NOMO-1 treated with DMSO at 0.1 percent for 48 hours (cell line): Measurements from ENCODE around the gene VDR.

Source experiments
- DNase-seq: peaks from one replicate; lab custom pipeline; 2025; ENCODE audit not compliant: unreplicated experiment; lab: John Stamatoyannopoulos, UW

VDR gene

GRCh38 chr12:47931187-47931586 lies 26.4 kb upstream of the VDR start:
- DNase-seq, result no peak

DNA sequence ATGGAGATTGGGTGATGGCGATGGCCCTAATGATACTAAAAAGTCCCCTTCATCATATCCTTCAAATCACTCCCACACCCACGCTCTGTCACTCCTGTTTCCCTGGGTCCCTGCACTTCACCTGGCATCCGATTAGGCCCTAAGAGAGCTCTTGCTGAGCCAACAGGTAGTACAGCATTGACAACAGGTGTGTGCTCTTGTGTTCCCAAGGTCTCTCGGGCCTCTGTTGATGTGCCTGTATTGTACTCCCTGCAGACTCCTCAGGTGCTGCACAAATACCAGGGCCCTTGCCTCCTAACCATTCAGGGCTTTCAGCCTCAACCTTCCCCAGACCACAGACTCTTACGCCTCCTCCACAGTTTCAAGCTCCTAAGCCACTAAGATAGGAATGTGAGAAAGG lies 25.8 kb upstream of the VDR start:
- DNase-seq, result no peak

GRCh38 chr12:47927346-47927745 lies 22.6 kb upstream of the VDR start:
- no peak for DNase-seq

DNA sequence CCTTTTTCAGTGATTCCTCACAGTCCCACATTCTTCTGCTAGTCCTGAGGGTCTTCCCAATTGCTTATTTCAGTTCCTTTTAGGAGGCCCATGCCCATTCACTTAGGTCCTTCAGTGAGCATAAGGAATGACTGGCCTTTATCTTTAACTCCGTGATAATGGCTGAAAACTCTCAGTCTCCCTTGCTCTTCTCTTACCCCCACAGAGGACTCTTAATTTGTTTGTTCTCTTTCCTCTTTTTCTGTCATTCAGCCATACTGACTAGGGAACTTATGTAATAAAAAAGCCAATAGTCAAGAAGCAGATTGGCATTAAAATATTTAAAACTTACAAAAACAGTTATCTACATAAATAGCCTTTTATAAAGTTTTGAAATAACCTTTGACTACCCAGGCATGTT lies 17.1 kb upstream of the VDR start:
- no peak for DNase-seq

GRCh38 chr12:47920913-47921312 lies 16.1 kb upstream of the VDR start:
- no peak for DNase-seq

GRCh38 chr12:47913081-47913480 lies 8.3 kb upstream of the VDR start:
- no peak for DNase-seq

DNA sequence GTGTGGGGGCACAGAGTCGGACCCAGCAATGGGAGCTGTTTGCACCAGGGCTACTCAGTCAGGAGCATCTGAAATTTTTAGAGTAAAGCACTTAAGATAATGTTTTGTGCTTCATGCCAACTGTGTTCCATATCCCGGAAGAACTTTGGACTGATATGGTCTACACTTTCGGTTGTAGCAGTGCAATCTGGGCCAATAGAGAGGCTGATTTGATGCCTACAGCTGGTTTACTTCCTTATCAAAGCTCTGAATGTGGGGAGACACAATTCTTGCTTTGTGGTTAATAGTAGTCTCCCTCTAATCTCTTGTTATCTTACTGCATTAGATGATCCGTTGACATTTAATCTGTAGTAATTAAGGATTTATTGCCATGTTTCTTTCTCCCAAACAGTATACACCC lies 7.8 kb upstream of the VDR start:
- DNase-seq, result no peak

GRCh38 chr12:47910981-47911380 lies 6.2 kb upstream of the VDR start:
- DNase-seq, result no peak

DNA sequence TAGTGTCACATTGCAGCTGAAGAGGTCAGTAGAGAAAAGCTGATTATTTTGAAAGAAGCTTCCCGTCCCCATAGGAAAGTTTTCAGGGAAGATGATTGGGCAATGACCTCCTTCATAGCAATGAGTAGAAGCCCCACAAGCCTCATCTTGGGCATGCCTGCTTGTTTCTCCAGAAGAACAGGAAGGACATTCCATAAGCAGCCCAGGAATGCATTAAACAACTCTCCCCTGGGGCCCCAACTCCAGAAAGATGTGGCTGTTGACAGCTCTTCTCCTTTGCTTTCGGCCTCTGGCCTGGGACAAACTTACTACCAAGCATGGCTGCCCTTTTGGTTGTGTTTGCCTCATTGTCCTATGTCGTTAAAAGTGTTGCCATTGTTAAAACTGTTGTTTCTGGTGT lies 5.7 kb upstream of the VDR start:
- DNase-seq, result no peak

GRCh38 chr12:47909839-47910465 lies 5.2 kb upstream of the VDR start:
- DNase-seq, result no peak

DNA sequence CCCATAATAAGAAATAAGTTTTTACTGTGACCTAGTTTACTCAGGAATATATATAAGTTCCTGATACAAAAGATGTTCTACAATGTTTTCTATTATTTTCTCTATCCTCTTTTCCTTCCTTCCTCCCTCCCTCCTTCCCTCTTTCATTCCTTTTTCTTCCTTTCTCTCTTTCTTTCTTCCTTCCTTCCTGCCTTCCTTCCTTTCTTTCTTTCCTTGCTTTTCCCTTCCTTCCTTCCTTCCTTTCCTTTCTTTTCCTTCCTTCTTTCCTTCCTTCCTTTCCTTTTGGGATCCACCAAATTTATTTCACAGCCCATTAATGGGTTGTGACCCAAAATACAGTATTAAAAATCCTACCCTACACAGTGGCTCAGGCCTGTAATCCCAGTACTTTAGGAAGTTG lies 3.9 kb upstream of the VDR start:
- DNase-seq, result no peak

DNA sequence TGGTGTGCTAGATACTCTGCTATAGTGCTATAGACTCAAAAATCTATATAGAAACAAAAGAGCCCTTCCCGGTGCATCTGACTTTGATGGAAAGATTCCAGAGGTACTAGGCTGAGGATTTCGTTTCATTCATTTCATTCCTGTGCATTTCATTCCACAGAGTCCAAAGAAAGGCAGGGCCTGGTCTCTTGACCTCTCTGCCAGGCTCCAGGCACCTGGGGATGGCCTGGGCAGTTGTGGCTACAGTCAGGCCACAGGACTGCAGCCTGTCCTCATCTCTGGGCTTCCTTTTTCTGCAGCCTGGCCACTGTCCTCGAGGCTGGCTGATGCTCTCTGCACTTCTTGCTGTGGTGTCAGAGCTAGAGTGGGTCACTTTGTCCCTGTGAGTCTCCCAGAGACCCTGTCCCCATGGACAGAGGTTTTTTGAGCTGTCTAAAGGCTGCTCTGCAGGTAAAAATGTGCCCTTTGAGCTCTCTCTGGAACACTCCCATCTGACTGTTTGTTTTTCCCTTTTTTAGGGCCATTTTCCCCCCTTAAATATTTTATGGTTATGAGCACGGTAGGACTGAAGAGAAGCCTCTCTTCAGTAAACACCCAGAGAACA lies 3.2 kb upstream of the VDR start:
- no peak for DNase-seq

- peak; percentile 77 for DNase-seq
Observed at GRCh38 chr12:47903927-47904712, 674 bp downstream of the VDR start.

GRCh38 chr12:47903151-47903611 lies 1.6 kb downstream of the VDR start:
- DNase-seq, result peak; percentile 22

DNA sequence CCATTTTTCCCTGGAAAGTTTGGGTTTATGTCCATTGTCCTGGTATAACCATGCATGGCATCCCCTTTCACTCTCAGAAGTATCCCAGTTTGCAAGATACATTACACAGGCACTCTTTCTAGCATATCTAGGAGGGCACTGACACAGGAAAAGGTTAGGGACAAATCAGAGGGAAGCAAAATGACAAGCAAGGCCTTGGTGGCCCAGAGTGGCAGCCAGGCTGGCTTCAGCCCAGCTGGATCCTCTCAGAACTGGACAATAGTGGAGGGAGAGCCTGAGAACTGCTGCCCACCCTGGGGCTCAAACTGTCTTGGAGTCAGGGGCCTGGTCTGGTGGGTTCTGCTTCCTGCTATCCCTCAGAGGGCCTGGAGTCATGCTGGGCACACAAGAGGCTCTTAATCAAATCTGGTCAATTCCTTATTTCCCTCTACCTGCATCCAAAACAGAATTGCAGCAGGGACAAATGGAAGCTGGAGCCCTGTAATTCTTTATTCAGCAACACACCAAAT lies 2.6 kb downstream of the VDR start:
- no peak for DNase-seq

DNA sequence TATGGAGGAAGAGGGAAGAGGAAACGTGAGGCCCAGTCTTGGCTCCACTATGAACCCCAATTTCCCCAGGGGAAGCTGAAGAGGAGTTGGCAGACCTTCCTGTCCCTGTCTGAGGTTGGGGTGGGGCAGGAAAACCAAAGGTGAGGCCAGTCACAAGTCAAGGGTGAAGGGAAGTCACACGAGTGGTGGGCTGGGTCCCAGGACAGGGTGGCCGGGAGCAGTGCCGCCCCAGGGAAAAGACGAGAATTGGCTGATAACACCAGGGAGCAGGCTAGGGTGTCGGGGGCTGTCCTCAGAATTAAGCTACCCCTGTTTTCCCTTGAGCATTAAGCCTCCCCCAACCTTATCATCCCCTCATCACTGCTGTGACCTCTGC lies 3.1 kb downstream of the VDR start:
- DNase-seq, result no peak

GRCh38 chr12:47901063-47901717 lies 3.6 kb downstream of the VDR start:
- DNase-seq, result peak; percentile 62

- peak; percentile 46 for DNase-seq
Observed at GRCh38 chr12:47900131-47901062, 4.4 kb downstream of the VDR start.

- DNase-seq, result no peak
Observed at GRCh38 chr12:47899466-47899865, 5.3 kb downstream of the VDR start.

DNA sequence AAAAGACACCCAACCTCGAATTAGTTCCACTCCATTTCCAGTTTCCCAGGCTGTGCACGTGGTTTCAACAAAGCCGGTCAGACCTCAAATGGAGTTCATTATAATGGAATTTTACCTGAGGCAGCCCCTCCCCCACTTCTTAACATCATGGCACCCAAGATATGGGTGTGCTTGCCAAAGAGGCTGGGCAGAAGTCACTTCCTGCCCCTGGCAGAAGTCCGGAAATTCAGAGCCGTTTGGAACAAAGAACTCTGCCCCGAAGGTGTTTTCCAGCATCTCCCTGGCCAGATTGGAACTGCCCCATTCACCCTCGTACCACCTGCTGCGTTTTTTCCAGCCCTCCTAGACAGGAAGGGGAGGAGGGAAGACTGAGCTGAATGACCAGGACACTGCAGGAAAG lies 8.2 kb downstream of the VDR start:
- no peak for DNase-seq

- DNase-seq, result no peak
Observed at GRCh38 chr12:47896022-47896421, 8.8 kb downstream of the VDR start.
